Tibial artery (tissue), 4 donors: ENCODE measurements around the gene CACNA1E.

Experiments used
- DNase-seq, 2 donors: peaks; one replicate each; pipeline ENCODE4 v3.0.0-alpha.2; 2019
- H3K27ac ChIP-seq, 2 donors: fragments of 200-600 bp; sonication (generic) in 1 of 2; 1 replicate in 1 of 2; 2 replicates in 1 of 2; pipeline ENCODE4 v1.5.1; 2018 to 2019; ENCODE audit warnings: mild to moderate bottlenecking in 1 of 2
- H3K27me3 ChIP-seq, 2 donors: fragments of 200-600 bp; sonication (generic) in 1 of 2; one replicate each; pipeline versions ENCODE4 v1.5.1 to v1.6.0; 2016 to 2019
- H3K36me3 ChIP-seq, 3 donors: fragments of 200-600 bp; sonication (generic) in 2 of 3; one replicate each; pipeline ENCODE4 v1.5.1; 2016 to 2019; ENCODE audit warnings: mild to moderate bottlenecking in 2 of 3
- H3K4me1 ChIP-seq, 4 donors: fragments of 200-600 bp; sonication (generic) in 2 of 4; 1 replicate in 3 of 4; 2 replicates in 1 of 4; pipeline ENCODE4 v1.5.1; 2016 to 2019
- H3K4me3 ChIP-seq, 2 donors: fragments of 200-600 bp; sonication (generic) in 1 of 2; 1 replicate in 1 of 2; 2 replicates in 1 of 2; pipeline ENCODE4 v1.5.1; 2018 to 2019; ENCODE audit warnings: mild to moderate bottlenecking in 2 of 2
- H3K9me3 ChIP-seq, 3 donors: fragments of 200-600 bp; sonication (generic) in 1 of 3; one replicate each; pipeline ENCODE4 v1.5.1; 2016 to 2019
- CTCF ChIP-seq, 2 experiments: fragments of 200-600 bp in 1 of 2; fragments of 450-650 bp in 1 of 2; IDR thresholded peaks; one replicate each; pipeline ENCODE4 v1.5.1; 2017 to 2019; ENCODE audit warnings: antibody characterized with exemption in 2 of 2, mild to moderate bottlenecking in 1 of 2, moderate library complexity in 1 of 2
- intact Hi-C: fragments of 100-400 bp; cut with DNase I; formaldehyde crosslinking; loops from one replicate; pipeline ENCODE4 v1.15.0; 2023; ENCODE audit warnings: low total_unique reads

Gene CACNA1E

GRCh38 chr1:181748013-181748412 is 264.7 kb downstream of the CACNA1E start:
- no peaks in the 10 kb centered on the region for H3K36me3 ChIP-seq
- intact Hi-C loops = no loop called here
- H3K9me3 ChIP-seq = no peaks in the 10 kb centered on the region

GRCh38 chr1:181754103-181754502 is 270.8 kb downstream of the CACNA1E start:
- intact Hi-C loops = no loop called here

More at GRCh38 chr1:181748013-181748412, 264.7 kb downstream of the CACNA1E start:
- Histone ChIP-seq H3K27me3 (no peaks in the 10 kb centered on the region), H3K27ac (no peak overlapping the region), H3K4me1 (peaks cover 0 to 17% (median 9%) of the 10 kb centered on the region in 4 donors), H3K4me3 (no peak overlapping the region)
- TF ChIP-seq CTCF (IDR thresholded peaks at IDR 0.05) = no peak
- no peak for DNase-seq

DNA sequence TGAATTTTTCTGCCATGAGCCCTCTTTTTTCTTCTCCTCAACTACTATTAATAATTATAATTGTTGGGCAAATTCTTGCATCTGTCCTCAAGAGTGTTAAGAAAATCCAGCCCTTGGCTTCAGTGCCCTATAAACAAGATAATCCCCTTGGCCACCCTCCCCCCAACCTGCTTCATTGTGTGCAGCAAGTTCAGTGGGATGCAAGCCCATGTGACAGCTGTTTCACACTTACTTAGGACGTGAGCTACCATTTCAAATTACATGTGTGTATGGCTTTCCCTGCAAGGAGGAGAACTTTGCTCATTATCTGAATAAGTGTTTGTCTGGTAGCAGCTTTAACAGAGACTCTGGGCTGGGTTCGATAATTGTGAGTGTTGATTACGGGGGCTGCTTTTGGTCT is 276.2 kb downstream of the CACNA1E start:
- no peak for TF ChIP-seq CTCF (IDR thresholded peaks at IDR 0.05)
- Histone ChIP-seq H3K4me3 (no peak overlapping the region), H3K9me3 (no peaks in the 10 kb centered on the region), H3K27me3 (no peaks in the 10 kb centered on the region), H3K36me3 (no peaks in the 10 kb centered on the region), H3K27ac (no peak overlapping the region), H3K4me1 (no peaks in the 10 kb centered on the region)
- DNase-seq = no peak
- intact Hi-C loops = no loop called here

More at GRCh38 chr1:181754103-181754502, 270.8 kb downstream of the CACNA1E start:
- no peak overlapping the region for H3K27ac ChIP-seq
- H3K27me3 ChIP-seq = no peaks in the 10 kb centered on the region
- H3K9me3 ChIP-seq = no peaks in the 10 kb centered on the region
- no peak for DNase-seq
- no peaks in the 10 kb centered on the region for H3K36me3 ChIP-seq
- no peak for TF ChIP-seq CTCF (IDR thresholded peaks at IDR 0.05)
- no peak overlapping the region for H3K4me3 ChIP-seq
- H3K4me1 ChIP-seq = no peaks in the 10 kb centered on the region

DNA sequence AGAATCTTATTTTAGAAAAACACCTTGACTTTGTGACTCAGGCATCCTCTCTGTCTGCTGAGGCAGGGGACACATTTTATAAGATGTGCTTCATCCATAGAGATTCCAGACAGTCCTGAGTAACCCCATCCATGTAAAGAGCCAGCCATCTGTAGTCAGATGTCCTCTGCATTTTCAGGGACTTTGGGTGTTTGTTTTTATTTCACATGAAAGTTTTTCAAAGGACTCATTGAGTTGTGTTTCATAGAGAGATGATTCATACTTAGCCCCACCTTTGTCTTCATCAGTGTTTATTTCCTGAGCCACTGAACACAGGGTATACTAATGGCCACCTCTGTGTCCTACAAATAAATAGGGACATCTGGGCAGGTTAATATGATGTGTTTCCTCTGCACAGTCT is 280.4 kb downstream of the CACNA1E start:
- TF ChIP-seq CTCF (IDR thresholded peaks at IDR 0.05) = no peak
- intact Hi-C loops = no loop called here

DNA sequence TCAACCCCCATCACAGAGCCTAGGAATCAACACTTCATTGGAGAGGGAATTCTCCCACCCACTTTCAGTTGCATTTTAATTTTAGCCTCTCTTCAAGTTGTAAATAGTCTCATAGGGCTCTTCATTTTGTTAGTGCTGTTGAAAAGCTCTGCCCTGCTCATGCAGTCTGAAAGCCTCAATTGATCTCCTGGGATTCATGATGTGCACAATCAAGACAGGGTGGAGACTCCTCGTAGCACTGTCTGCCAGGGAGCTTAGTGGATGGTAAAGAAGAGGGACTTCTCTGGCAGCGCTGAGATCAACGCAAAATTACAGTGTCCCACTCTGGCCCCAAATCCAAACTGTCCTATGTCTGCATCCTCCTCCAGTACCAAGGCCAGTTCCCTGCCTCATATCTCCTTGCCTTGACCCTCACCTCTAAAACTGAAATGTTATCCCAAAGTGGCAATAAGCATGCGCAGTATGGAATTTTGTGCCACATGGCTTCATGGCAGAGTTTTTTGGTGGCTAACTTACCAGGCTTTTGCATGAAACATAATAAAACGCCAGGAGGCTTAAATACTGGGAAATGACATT is 282.2 kb downstream of the CACNA1E start:
- Histone ChIP-seq H3K4me3 (no peak overlapping the region), H3K27me3 (no peaks in the 10 kb centered on the region), H3K36me3 (no peaks in the 10 kb centered on the region), H3K4me1 (no peaks in the 10 kb centered on the region), H3K27ac (no peak overlapping the region), H3K9me3 (no peaks in the 10 kb centered on the region)
- intact Hi-C loops = no loop called here
- no peak for DNase-seq
- TF ChIP-seq CTCF (IDR thresholded peaks at IDR 0.05) = no peak

More for the DNA sequence above, 280.4 kb downstream of the CACNA1E start:
- no peaks in the 10 kb centered on the region for H3K36me3 ChIP-seq
- H3K27ac ChIP-seq = no peak overlapping the region
- H3K4me1 ChIP-seq = no peaks in the 10 kb centered on the region
- no peak overlapping the region for H3K4me3 ChIP-seq
- no peaks in the 10 kb centered on the region for H3K27me3 ChIP-seq
- H3K9me3 ChIP-seq = no peaks in the 10 kb centered on the region
- no peak for DNase-seq
